IMR-90 (cell line): ENCODE data around the gene PASD1. TPM values are rescaled to one million over a fixed set of nuclear protein-coding genes. Genes with fewer than 3 reads are reported as not detected.

Source experiments
- ATAC-seq: fragments of 200-7000 bp; cut with Tn5 transposase; 2 replicates; pipeline ENCODE4 v1.9.1; 2020; ENCODE audit warnings: low read depth, mild to moderate bottlenecking, moderate library complexity
- BruUV-seq: library from RNA; stranded (reverse); fragments of 400-500 nt; replicated peaks from 2 replicates; lab custom pipeline; 2021; lab: Mats Ljungman, UMichigan
- CTCF ChIA-PET: fragments of 300-600 bp; formaldehyde crosslinking; extraction: SDS; loops from one replicate; lab custom pipeline; 2021; ENCODE audit warnings: antibody characterized with exemption; lab: Yijun Ruan, JAX
- POLR2A ChIA-PET: fragments of 300-600 bp; sonication (Branson Sonifier 250); formaldehyde crosslinking; loops from one replicate; lab custom pipeline; 2022; ENCODE audit warnings: antibody characterized with exemption; ENCODE audit not compliant: unreplicated experiment; lab: Charles Lee
- DNase-seq: peaks from one replicate; pipeline ENCODE4 v3.0.0; 2013
- H2AFZ ChIP-seq: replicated peaks from 2 replicates; pipeline ENCODE3; 2013; ENCODE audit warnings: low read length, mild to moderate bottlenecking; ENCODE audit not compliant: poor library complexity
- H2AK5ac ChIP-seq: 2 replicates; pipeline ENCODE4 v1.6.1; 2013; ENCODE audit warnings: low read depth, low read length, inconsistent platforms
- H2AK9ac ChIP-seq: replicated peaks from 2 replicates; pipeline ENCODE3; 2013; ENCODE audit warnings: mild to moderate bottlenecking, low read depth, low read length, moderate library complexity; ENCODE audit not compliant: poor library complexity
- H2BK120ac ChIP-seq: 2 replicates; pipeline ENCODE4 v1.6.1; 2013; ENCODE audit warnings: low read depth, low read length, inconsistent platforms
- H2BK15ac ChIP-seq: 3 replicates; pipeline ENCODE4 v1.6.1; 2013; ENCODE audit warnings: low read depth, low read length, inconsistent platforms
- H2BK20ac ChIP-seq: 2 replicates; pipeline ENCODE4 v1.6.1; 2013; ENCODE audit warnings: low read depth, mild to moderate bottlenecking, inconsistent platforms, low read length, moderate library complexity
- H2BK5ac ChIP-seq: 2 replicates; pipeline ENCODE4 v1.6.1; 2013; ENCODE audit warnings: mild to moderate bottlenecking, low read depth, low read length, inconsistent platforms; ENCODE audit not compliant: poor library complexity, severe bottlenecking
- H3K14ac ChIP-seq: replicated peaks from 2 replicates; pipeline ENCODE4 v1.6.1; 2013; ENCODE audit warnings: low read depth, low read length, inconsistent platforms
- H3K18ac ChIP-seq: 2 replicates; pipeline ENCODE4 v1.6.1; 2013; ENCODE audit warnings: low read depth, low read length, control low read depth
- H3K23ac ChIP-seq: 2 replicates; pipeline ENCODE4 v1.6.1; 2013; ENCODE audit warnings: low read depth, low read length, inconsistent platforms
- H3K27ac ChIP-seq: 2 replicates; pipeline ENCODE4 v1.5.1; 2013; ENCODE audit warnings: mild to moderate bottlenecking, control low read depth, low read length; ENCODE audit not compliant: insufficient read depth
- H3K27me3 ChIP-seq: 2 replicates; pipeline ENCODE4 v1.6.1; 2013; ENCODE audit warnings: low read length; ENCODE audit not compliant: control insufficient read depth, insufficient read depth
- H3K36me3 ChIP-seq: 2 replicates; pipeline ENCODE4 v1.6.1; 2013; ENCODE audit warnings: low read length, mixed read lengths; ENCODE audit not compliant: control insufficient read depth, insufficient read depth
- H3K4ac ChIP-seq: 2 replicates; pipeline ENCODE4 v1.6.1; 2013; ENCODE audit warnings: low read depth, low read length, inconsistent platforms
- H3K4me1 ChIP-seq: 2 replicates; pipeline ENCODE4 v1.6.1; 2013; ENCODE audit warnings: low read length, mixed read lengths; ENCODE audit not compliant: control insufficient read depth, insufficient read depth
- H3K4me2 ChIP-seq: 2 replicates; pipeline ENCODE4 v1.6.1; 2013; ENCODE audit warnings: low read depth, mild to moderate bottlenecking, control low read depth, low read length, moderate library complexity
- H3K4me3 ChIP-seq: 2 replicates; pipeline ENCODE4 v1.5.1; 2013; ENCODE audit warnings: low read depth, mild to moderate bottlenecking, control low read depth, low read length, moderate library complexity; ENCODE audit not compliant: insufficient read depth
- H3K56ac ChIP-seq: 2 replicates; pipeline ENCODE4 v1.6.1; 2013; ENCODE audit warnings: low read length, inconsistent platforms; ENCODE audit not compliant: insufficient read depth; ENCODE audit errors: extremely low read depth
- H3K79me1 ChIP-seq, 2 experiments: 2 replicates each; pipeline ENCODE4 v1.6.1; 2013; ENCODE audit warnings: low read length in 2 of 2, inconsistent platforms in 1 of 2, low read depth in 1 of 2
- H3K9ac ChIP-seq: 2 replicates; pipeline ENCODE4 v1.6.1; 2013; ENCODE audit warnings: low read depth, low read length, control low read depth
- H3K9me1 ChIP-seq: 2 replicates; pipeline ENCODE4 v1.6.1; 2013; ENCODE audit warnings: low read length, inconsistent platforms; ENCODE audit not compliant: insufficient read depth
- H3K9me3 ChIP-seq: 2 replicates; pipeline ENCODE4 v1.6.1; 2013; ENCODE audit warnings: low read length; ENCODE audit not compliant: control insufficient read depth, insufficient read depth
- H4K20me1 ChIP-seq: 2 replicates; pipeline ENCODE4 v1.6.1; 2013; ENCODE audit warnings: low read length, inconsistent platforms; ENCODE audit not compliant: insufficient read depth
- H4K5ac ChIP-seq: 2 replicates; pipeline ENCODE4 v1.6.1; 2013; ENCODE audit warnings: mild to moderate bottlenecking, low read depth, low read length, control low read depth
- H4K8ac ChIP-seq, 2 experiments: 2 replicates each; pipeline ENCODE4 v1.6.1; 2013; ENCODE audit warnings: low read depth in 2 of 2, low read length in 2 of 2, control low read depth in 1 of 2, inconsistent platforms in 1 of 2
- H4K91ac ChIP-seq: 2 replicates; pipeline ENCODE4 v1.6.1; 2013; ENCODE audit warnings: low read depth, low read length, inconsistent platforms; ENCODE audit not compliant: insufficient read depth
- CHD1 ChIP-seq: IDR thresholded peaks from 2 replicates; pipeline ENCODE4 v1.6.1; 2012; ENCODE audit warnings: low read depth, low read length, improper control_type of control experiment
- MAFK ChIP-seq: IDR thresholded peaks from 2 replicates; pipeline ENCODE4 v1.6.1; 2012; ENCODE audit warnings: low read depth, low read length, improper control_type of control experiment
- MAZ ChIP-seq: IDR thresholded peaks from 2 replicates; pipeline ENCODE4 v1.6.1; 2012; ENCODE audit warnings: low read depth, mild to moderate bottlenecking, low read length, improper control_type of control experiment, moderate library complexity, borderline replicate concordance
- WGBS, 2 experiments: methylation state at CpG; one replicate each; pipeline versions ENCODE4 v1.1.5 to v1.1.7; 2013; ENCODE audit warnings: missing lambda C conversion rate in 2 of 2; ENCODE audit not compliant: insufficient read length in 1 of 2; ENCODE audit errors: extremely low coverage in 2 of 2; 5-methylcytosine and 5-hydroxymethylcytosine counted together
- dilution Hi-C: fragments of 300-500 bp; cut with HindIII; formaldehyde crosslinking; loops from one replicate; pipeline ENCODE4 v1.14.3; 2018; ENCODE audit warnings: low sequenced_read_pairs; ENCODE audit not compliant: unreplicated experiment
- in situ Hi-C: fragments of 300-500 bp; cut with MboI; formaldehyde crosslinking; loops from 3 replicates; pipeline ENCODE4 v1.14.3; 2019; ENCODE audit warnings: low sequenced_read_pairs, inconsistent platforms, mixed read lengths
- intact Hi-C: fragments of 100-400 bp; cut with micrococcal nuclease; formaldehyde crosslinking; loops from 2 replicates; pipeline ENCODE4 v1.10.0; 2022
- polyA plus RNA-seq, 3 experiments: library from polyadenylated mRNA; depleted of rRNA; stranded (reverse); fragments of >200 nt; gene quantifications; 2 replicates each; pipeline ENCODE4 v1.2.3, GENCODE V29; 2012; ENCODE audit warnings: low replicate concordance in 1 of 3
- total RNA-seq: library from RNA; depleted of rRNA; stranded (reverse); fragments of >200 nt; gene quantifications from 2 replicates; pipeline ENCODE4 v1.2.3, GENCODE V29; 2012
- TF ChIP-seq, protein P1 (sequence below): conservative IDR thresholded peaks from 2 replicates; pipeline ENCODE4 v1.5.1; 2012; ENCODE audit warnings: mild to moderate bottlenecking, low read depth, low read length, improper control_type of control experiment

PASD1 gene
- total and polyA plus RNA-seq, 2 of the 4 experiments (the other 2 are of a cell fraction): not detected

DNA sequence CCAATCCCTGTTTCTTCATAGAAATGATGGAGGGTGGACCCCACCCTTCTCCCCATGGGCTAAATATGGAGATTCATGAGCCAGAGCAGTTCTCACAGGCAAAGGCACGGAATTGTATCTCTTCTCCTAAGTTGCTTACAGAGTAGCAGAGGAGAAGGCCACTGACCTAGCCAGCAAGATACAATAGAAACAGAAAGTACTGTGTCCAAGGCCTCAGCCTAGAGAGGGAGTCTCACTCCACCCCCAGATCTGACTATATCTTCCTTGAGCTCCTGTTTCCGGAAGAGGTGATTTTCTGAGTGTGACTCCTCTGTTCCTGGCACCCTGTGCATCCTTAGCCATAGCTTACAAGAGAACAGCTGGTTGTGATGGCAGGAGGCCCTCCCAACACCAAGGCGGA, 152.3 kb downstream of the PASD1 start, which contains the start of gene FATE1:
Gene FATE1, plus strand, starts transcription at position 284 of the 400 bp plus-strand sequence. Its CDS starts 85 bp downstream, at position 369.
- 40% methylated on average over 1 of the region's 3 CpGs; no CpG with 5 or more reads in 1 of the 2 experiments for WGBS, 2 experiments
- no peaks in the 10 kb centered on the region for H3K9me1 ChIP-seq
- no peak within 1 kb of the TSS for H2AK5ac ChIP-seq
- H3K4ac ChIP-seq: no peak within 1 kb of the TSS
- H3K79me1 ChIP-seq: no peaks in the 10 kb centered on the region
- ATAC-seq: no peak
- no peak within 1 kb of the TSS for H3K9ac ChIP-seq
- ChIA-PET POLR2A (no interaction called here), CTCF (no interaction called here)
- dilution Hi-C loops (no loop called here), in situ Hi-C loops (no loop called here), intact Hi-C loops (no loop called here)
- H3K23ac ChIP-seq: no peak within 1 kb of the TSS
- H3K4me3 ChIP-seq: no peak within 1 kb of the TSS
- no peak within 1 kb of the TSS for H3K27ac ChIP-seq
- no peak within 1 kb of the TSS for H3K14ac ChIP-seq
- H4K91ac ChIP-seq: no peak within 1 kb of the TSS
- no peak within 1 kb of the TSS for H4K5ac ChIP-seq
- H3K27me3 ChIP-seq: no peaks in the 10 kb centered on the region; the same call in 1 of the 2 replicates
- no peaks in the 10 kb centered on the region for H4K20me1 ChIP-seq
- no peak within 1 kb of the TSS for H3K18ac ChIP-seq
- H3K4me2 ChIP-seq: no peak within 1 kb of the TSS
- H2BK5ac ChIP-seq: no peak within 1 kb of the TSS
- no peak within 1 kb of the TSS for H4K8ac ChIP-seq
- no peaks in the 10 kb centered on the region for H3K4me1 ChIP-seq
- no peak within 1 kb of the TSS for H2BK15ac ChIP-seq
- no peak within 1 kb of the TSS for H2BK20ac ChIP-seq
- no peaks in the 10 kb centered on the region for H3K36me3 ChIP-seq
- H2AFZ ChIP-seq: no peak within 1 kb of the TSS
- no TSS peak for BruUV-seq
- DNase-seq: no peak
- no peak within 1 kb of the TSS for H2BK120ac ChIP-seq
- no peaks in the 10 kb centered on the region; the same call in 1 of the 2 replicates for H3K9me3 ChIP-seq
- no peak within 1 kb of the TSS for H2AK9ac ChIP-seq
- H3K56ac ChIP-seq: no peak within 1 kb of the TSS
- TF ChIP-seq MAFK (no peak), MAZ (no peak), CHD1 (no peak)
- TF ChIP-seq, protein P1, sequence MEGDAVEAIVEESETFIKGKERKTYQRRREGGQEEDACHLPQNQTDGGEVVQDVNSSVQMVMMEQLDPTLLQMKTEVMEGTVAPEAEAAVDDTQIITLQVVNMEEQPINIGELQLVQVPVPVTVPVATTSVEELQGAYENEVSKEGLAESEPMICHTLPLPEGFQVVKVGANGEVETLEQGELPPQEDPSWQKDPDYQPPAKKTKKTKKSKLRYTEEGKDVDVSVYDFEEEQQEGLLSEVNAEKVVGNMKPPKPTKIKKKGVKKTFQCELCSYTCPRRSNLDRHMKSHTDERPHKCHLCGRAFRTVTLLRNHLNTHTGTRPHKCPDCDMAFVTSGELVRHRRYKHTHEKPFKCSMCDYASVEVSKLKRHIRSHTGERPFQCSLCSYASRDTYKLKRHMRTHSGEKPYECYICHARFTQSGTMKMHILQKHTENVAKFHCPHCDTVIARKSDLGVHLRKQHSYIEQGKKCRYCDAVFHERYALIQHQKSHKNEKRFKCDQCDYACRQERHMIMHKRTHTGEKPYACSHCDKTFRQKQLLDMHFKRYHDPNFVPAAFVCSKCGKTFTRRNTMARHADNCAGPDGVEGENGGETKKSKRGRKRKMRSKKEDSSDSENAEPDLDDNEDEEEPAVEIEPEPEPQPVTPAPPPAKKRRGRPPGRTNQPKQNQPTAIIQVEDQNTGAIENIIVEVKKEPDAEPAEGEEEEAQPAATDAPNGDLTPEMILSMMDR: no peak
